HL-60 (cell line): ENCODE results near the gene CBX5.

Experiments
- POLR2AphosphoS5 ChIP-seq: IDR thresholded peaks from 2 replicates; pipeline ENCODE4 v1.6.1; 2012; ENCODE audit warnings: low read depth
- SPI1 ChIP-seq: IDR thresholded peaks from 2 replicates; pipeline ENCODE4 v1.6.1; 2012; ENCODE audit warnings: low read depth, mild to moderate bottlenecking, borderline replicate concordance
- TF ChIP-seq, protein P1 (sequence below): IDR thresholded peaks from one replicate; pipeline ENCODE4 v1.5.1; 2011; ENCODE audit warnings: low read length, control low read depth, inconsistent platforms; ENCODE audit not compliant: insufficient read depth
- TF ChIP-seq, protein P2 (sequence below): IDR thresholded peaks from 2 replicates; pipeline ENCODE4 v1.6.1; 2012; ENCODE audit warnings: low read depth; ENCODE audit not compliant: insufficient replicate concordance

DNA sequence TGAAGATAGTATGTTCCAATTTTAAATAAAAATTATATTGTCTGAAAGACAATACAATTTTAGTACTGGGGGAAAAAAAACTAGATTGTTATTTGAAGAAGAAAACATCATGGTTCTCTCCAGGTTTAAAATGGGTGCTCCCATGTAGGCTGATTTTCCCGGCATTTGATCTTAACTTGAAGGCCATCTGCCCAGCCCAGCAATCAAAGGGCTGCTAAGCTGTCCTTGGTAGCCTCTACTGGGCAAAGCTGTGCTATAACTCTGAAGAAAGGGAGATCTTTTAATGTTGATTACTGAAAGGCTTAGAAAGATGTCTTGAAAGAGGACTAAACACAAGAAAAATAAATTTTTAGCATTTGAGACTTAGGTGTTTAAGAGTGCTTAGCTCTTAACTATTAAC is 41.4 kb downstream of the CBX5 start:
- TF ChIP-seq, protein P1, sequence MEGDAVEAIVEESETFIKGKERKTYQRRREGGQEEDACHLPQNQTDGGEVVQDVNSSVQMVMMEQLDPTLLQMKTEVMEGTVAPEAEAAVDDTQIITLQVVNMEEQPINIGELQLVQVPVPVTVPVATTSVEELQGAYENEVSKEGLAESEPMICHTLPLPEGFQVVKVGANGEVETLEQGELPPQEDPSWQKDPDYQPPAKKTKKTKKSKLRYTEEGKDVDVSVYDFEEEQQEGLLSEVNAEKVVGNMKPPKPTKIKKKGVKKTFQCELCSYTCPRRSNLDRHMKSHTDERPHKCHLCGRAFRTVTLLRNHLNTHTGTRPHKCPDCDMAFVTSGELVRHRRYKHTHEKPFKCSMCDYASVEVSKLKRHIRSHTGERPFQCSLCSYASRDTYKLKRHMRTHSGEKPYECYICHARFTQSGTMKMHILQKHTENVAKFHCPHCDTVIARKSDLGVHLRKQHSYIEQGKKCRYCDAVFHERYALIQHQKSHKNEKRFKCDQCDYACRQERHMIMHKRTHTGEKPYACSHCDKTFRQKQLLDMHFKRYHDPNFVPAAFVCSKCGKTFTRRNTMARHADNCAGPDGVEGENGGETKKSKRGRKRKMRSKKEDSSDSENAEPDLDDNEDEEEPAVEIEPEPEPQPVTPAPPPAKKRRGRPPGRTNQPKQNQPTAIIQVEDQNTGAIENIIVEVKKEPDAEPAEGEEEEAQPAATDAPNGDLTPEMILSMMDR = no peak
- TF ChIP-seq, protein P2, sequence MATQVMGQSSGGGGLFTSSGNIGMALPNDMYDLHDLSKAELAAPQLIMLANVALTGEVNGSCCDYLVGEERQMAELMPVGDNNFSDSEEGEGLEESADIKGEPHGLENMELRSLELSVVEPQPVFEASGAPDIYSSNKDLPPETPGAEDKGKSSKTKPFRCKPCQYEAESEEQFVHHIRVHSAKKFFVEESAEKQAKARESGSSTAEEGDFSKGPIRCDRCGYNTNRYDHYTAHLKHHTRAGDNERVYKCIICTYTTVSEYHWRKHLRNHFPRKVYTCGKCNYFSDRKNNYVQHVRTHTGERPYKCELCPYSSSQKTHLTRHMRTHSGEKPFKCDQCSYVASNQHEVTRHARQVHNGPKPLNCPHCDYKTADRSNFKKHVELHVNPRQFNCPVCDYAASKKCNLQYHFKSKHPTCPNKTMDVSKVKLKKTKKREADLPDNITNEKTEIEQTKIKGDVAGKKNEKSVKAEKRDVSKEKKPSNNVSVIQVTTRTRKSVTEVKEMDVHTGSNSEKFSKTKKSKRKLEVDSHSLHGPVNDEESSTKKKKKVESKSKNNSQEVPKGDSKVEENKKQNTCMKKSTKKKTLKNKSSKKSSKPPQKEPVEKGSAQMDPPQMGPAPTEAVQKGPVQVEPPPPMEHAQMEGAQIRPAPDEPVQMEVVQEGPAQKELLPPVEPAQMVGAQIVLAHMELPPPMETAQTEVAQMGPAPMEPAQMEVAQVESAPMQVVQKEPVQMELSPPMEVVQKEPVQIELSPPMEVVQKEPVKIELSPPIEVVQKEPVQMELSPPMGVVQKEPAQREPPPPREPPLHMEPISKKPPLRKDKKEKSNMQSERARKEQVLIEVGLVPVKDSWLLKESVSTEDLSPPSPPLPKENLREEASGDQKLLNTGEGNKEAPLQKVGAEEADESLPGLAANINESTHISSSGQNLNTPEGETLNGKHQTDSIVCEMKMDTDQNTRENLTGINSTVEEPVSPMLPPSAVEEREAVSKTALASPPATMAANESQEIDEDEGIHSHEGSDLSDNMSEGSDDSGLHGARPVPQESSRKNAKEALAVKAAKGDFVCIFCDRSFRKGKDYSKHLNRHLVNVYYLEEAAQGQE = no peak
- TF ChIP-seq POLR2AphosphoS5 (no peak), SPI1 (no peak)
